ENCODE measurements around the gene FNDC3A. TPM values are rescaled to one million over a fixed set of nuclear protein-coding genes. Genes with fewer than 3 reads are reported as not detected.
A peak's percentile ranks its signal among the peaks of the same experiment; 100 is the strongest.

FNDC3A gene
- total RNA-seq, 1 donor from 2014 or later = 41.8 TPM

DNA sequence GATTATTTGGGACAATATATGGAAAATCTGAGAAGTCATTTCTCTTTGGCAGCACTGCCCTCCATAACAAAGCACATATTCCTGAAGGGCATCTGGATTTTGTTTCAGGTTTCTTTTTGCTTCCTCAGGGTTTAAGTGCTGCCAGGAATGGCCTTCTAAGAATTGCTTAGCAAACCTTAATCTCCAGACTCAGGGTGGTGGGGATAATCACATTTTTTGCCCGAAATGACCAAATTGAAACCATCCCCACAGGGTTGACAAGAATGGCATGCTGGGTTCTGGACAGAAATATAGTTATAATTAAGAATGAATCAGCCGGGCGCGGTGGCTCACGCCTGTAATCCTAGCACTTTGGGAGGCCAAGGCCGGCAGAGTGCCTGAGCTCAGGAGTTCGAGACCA is 265.6 kb downstream of the FNDC3A start:
- no peaks in the 10 kb centered on the region for H3K4me1 ChIP-seq (ENCODE audit: control insufficient read depth in 3 of 3, insufficient read depth in 3 of 3, low read length in 3 of 3)
- no peaks in the 10 kb centered on the region for H3K27me3 ChIP-seq (ENCODE audit: control insufficient read depth in 3 of 3, insufficient read depth in 3 of 3, low read length in 3 of 3)
- no peak overlapping the region for H3K4me3 ChIP-seq (ENCODE audit: low read length in 3 of 3)
- H3K9me3 ChIP-seq (ENCODE audit: control insufficient read depth in 3 of 3, low read length in 3 of 3) = no peaks in the 10 kb centered on the region
- H3K27ac ChIP-seq (ENCODE audit: low read depth, low read length) = no peak overlapping the region
- H3K36me3 ChIP-seq (ENCODE audit: control insufficient read depth in 3 of 3, insufficient read depth in 3 of 3, low read length in 3 of 3) = no peaks in the 10 kb centered on the region
- no peak overlapping the region for H3K9ac ChIP-seq (ENCODE audit: low read depth in 1 of 3, low read length in 3 of 3)

DNA sequence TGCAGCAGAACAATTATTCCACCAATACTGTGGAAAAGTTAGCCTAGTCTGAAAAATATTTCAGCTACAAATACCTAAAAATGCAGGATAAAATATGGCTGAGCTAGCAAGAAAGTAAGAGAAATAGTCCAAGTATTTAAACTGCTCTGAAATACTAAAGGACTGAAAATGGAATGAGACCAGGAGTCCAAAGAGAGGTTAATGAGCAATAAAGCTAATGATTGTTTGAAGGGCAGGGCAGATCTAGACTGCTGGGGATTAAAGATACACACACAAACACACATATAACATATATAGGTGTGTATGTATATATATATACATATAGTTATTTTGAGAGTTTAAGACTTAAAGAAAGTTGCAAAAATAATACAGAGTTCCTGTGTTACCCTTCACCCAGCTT is 269.4 kb downstream of the FNDC3A start:
- Histone ChIP-seq H3K27me3 (ENCODE audit: control insufficient read depth in 3 of 3, insufficient read depth in 3 of 3, low read length in 3 of 3) (no peaks in the 10 kb centered on the region), H3K9ac (ENCODE audit: low read depth in 1 of 3, low read length in 3 of 3) (no peak overlapping the region), H3K27ac (ENCODE audit: low read depth, low read length) (no peak overlapping the region), H3K36me3 (ENCODE audit: control insufficient read depth in 3 of 3, insufficient read depth in 3 of 3, low read length in 3 of 3) (no peaks in the 10 kb centered on the region), H3K4me3 (ENCODE audit: low read length in 3 of 3) (no peak overlapping the region), H3K9me3 (ENCODE audit: control insufficient read depth in 3 of 3, low read length in 3 of 3) (no peaks in the 10 kb centered on the region), H3K4me1 (ENCODE audit: control insufficient read depth in 3 of 3, insufficient read depth in 3 of 3, low read length in 3 of 3) (peaks cover 4 to 8% (median 5%) of the 10 kb centered on the region in 3 donors)

- Histone ChIP-seq H3K9ac (ENCODE audit: low read depth in 1 of 3, low read length in 3 of 3) (peak overlapping the region; percentile 94 to 98 (median 95)), H3K4me3 (ENCODE audit: low read length in 3 of 3) (peak overlapping the region; percentile 95 to 98 (median 98)), H3K4me1 (ENCODE audit: control insufficient read depth in 3 of 3, insufficient read depth in 3 of 3, low read length in 3 of 3) (peaks cover 4 to 8% (median 5%) of the 10 kb centered on the region in 3 donors), H3K27me3 (ENCODE audit: control insufficient read depth in 3 of 3, insufficient read depth in 3 of 3, low read length in 3 of 3) (no peaks in the 10 kb centered on the region), H3K27ac (ENCODE audit: low read depth, low read length) (peak overlapping the region; percentile 82), H3K9me3 (ENCODE audit: control insufficient read depth in 3 of 3, low read length in 3 of 3) (no peaks in the 10 kb centered on the region), H3K36me3 (ENCODE audit: control insufficient read depth in 3 of 3, insufficient read depth in 3 of 3, low read length in 3 of 3) (peaks cover 0 to 2% (median 2%) of the 10 kb centered on the region in 3 donors)
These were observed 271.3 kb downstream of the FNDC3A start for GRCh38 chr13:49246850-49247642.

GRCh38 chr13:49247643-49248621 is 272.2 kb downstream of the FNDC3A start, which contains the start of gene CDADC1:
Gene CDADC1, plus strand, starts transcription at chr13:49247925. Its CDS starts 113 bp downstream, at chr13:49248038.
- Histone ChIP-seq H3K36me3 (ENCODE audit: control insufficient read depth in 3 of 3, insufficient read depth in 3 of 3, low read length in 3 of 3) (peaks cover 0 to 5% (median 3%) of the 10 kb centered on the region in 3 donors), H3K9ac (ENCODE audit: low read depth in 1 of 3, low read length in 3 of 3) (peak within 1 kb of the TSS; percentile 94 to 98 (median 95)), H3K27ac (ENCODE audit: low read depth, low read length) (peak within 1 kb of the TSS; percentile 82), H3K4me1 (ENCODE audit: control insufficient read depth in 3 of 3, insufficient read depth in 3 of 3, low read length in 3 of 3) (peaks cover 4 to 8% (median 5%) of the 10 kb centered on the region in 3 donors), H3K27me3 (ENCODE audit: control insufficient read depth in 3 of 3, insufficient read depth in 3 of 3, low read length in 3 of 3) (no peaks in the 10 kb centered on the region), H3K4me3 (ENCODE audit: low read length in 3 of 3) (peak within 1 kb of the TSS; percentile 95 to 98 (median 98)), H3K9me3 (ENCODE audit: control insufficient read depth in 3 of 3, low read length in 3 of 3) (no peaks in the 10 kb centered on the region)

- peak overlapping the region; percentile 95 to 98 (median 98) for H3K4me3 ChIP-seq (ENCODE audit: low read length in 3 of 3)
- H3K36me3 ChIP-seq (ENCODE audit: control insufficient read depth in 3 of 3, insufficient read depth in 3 of 3, low read length in 3 of 3) = peaks cover 0 to 5% (median 4%) of the 10 kb centered on the region in 3 donors
- peak overlapping the region; percentile 94 to 98 (median 95) for H3K9ac ChIP-seq (ENCODE audit: low read depth in 1 of 3, low read length in 3 of 3)
- H3K9me3 ChIP-seq (ENCODE audit: control insufficient read depth in 3 of 3, low read length in 3 of 3) = no peaks in the 10 kb centered on the region
- peaks cover 4 to 8% (median 5%) of the 10 kb centered on the region in 3 donors for H3K4me1 ChIP-seq (ENCODE audit: control insufficient read depth in 3 of 3, insufficient read depth in 3 of 3, low read length in 3 of 3)
- no peaks in the 10 kb centered on the region for H3K27me3 ChIP-seq (ENCODE audit: control insufficient read depth in 3 of 3, insufficient read depth in 3 of 3, low read length in 3 of 3)
- peak overlapping the region; percentile 82 for H3K27ac ChIP-seq (ENCODE audit: low read depth, low read length)
These were observed 272.9 kb downstream of the FNDC3A start for GRCh38 chr13:49248622-49249002.

DNA sequence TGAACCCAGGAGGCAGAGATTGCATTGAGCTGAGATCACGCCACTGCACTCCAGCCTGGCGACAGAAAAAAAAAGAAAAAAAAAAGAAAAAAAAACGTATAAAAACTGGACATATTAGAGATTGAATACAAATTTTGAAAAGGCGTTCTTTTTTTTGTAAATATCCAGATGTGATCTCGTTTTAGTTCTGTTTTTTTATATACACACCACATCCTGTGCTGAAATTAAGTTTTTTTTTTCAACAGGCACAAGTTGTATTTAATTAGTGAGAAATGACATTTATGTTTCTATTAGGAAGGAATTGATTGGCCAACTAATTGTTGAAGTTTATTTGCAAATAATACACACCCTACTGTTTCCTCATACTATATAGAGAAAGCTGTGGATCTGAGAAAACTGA is 275.6 kb downstream of the FNDC3A start:
- no peaks in the 10 kb centered on the region for H3K9me3 ChIP-seq (ENCODE audit: control insufficient read depth in 3 of 3, low read length in 3 of 3)
- peaks cover 4 to 8% (median 5%) of the 10 kb centered on the region in 3 donors for H3K4me1 ChIP-seq (ENCODE audit: control insufficient read depth in 3 of 3, insufficient read depth in 3 of 3, low read length in 3 of 3)
- H3K27me3 ChIP-seq (ENCODE audit: control insufficient read depth in 3 of 3, insufficient read depth in 3 of 3, low read length in 3 of 3) = no peaks in the 10 kb centered on the region
- H3K4me3 ChIP-seq (ENCODE audit: low read length in 3 of 3) = no peak overlapping the region
- H3K36me3 ChIP-seq (ENCODE audit: control insufficient read depth in 3 of 3, insufficient read depth in 3 of 3, low read length in 3 of 3) = peaks cover 10 to 22% (median 18%) of the 10 kb centered on the region in 3 donors
- no peak overlapping the region for H3K27ac ChIP-seq (ENCODE audit: low read depth, low read length)
- no peak overlapping the region for H3K9ac ChIP-seq (ENCODE audit: low read depth in 1 of 3, low read length in 3 of 3)

- Histone ChIP-seq H3K27ac (ENCODE audit: low read depth, low read length) (no peak overlapping the region), H3K27me3 (ENCODE audit: control insufficient read depth in 3 of 3, insufficient read depth in 3 of 3, low read length in 3 of 3) (no peaks in the 10 kb centered on the region), H3K4me1 (ENCODE audit: control insufficient read depth in 3 of 3, insufficient read depth in 3 of 3, low read length in 3 of 3) (peaks cover 4 to 5% (median 5%) of the 10 kb centered on the region in 3 donors), H3K4me3 (ENCODE audit: low read length in 3 of 3) (no peak overlapping the region), H3K36me3 (ENCODE audit: control insufficient read depth in 3 of 3, insufficient read depth in 3 of 3, low read length in 3 of 3) (peaks cover 11 to 25% (median 25%) of the 10 kb centered on the region in 3 donors), H3K9ac (ENCODE audit: low read depth in 1 of 3, low read length in 3 of 3) (no peak overlapping the region), H3K9me3 (ENCODE audit: control insufficient read depth in 3 of 3, low read length in 3 of 3) (no peaks in the 10 kb centered on the region)
These were observed 277.6 kb downstream of the FNDC3A start for GRCh38 chr13:49253310-49253709.

DNA sequence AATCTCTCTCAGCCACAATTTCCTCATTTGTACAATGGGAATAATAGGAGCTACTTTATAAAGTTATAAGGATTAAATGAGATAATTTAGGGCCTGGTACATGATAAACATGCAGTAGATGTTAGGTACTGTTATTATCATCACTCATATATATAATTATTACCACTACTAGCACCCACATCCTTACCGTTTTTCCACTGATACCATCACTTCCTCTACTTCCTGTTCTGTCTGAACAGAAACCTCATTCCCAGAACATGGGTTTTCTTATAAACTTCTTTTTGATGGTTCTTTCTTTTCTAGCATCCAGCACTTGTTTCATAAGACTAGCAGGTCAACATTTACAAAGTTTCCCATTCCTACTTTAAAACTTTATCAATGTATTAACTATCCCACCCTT is 278.3 kb downstream of the FNDC3A start:
- no peak overlapping the region for H3K27ac ChIP-seq (ENCODE audit: low read depth, low read length)
- no peaks in the 10 kb centered on the region for H3K9me3 ChIP-seq (ENCODE audit: control insufficient read depth in 3 of 3, low read length in 3 of 3)
- H3K4me1 ChIP-seq (ENCODE audit: control insufficient read depth in 3 of 3, insufficient read depth in 3 of 3, low read length in 3 of 3) = no peaks in the 10 kb centered on the region
- H3K9ac ChIP-seq (ENCODE audit: low read depth in 1 of 3, low read length in 3 of 3) = no peak overlapping the region
- H3K4me3 ChIP-seq (ENCODE audit: low read length in 3 of 3) = no peak overlapping the region
- H3K27me3 ChIP-seq (ENCODE audit: control insufficient read depth in 3 of 3, insufficient read depth in 3 of 3, low read length in 3 of 3) = no peaks in the 10 kb centered on the region
- peaks cover 11 to 29% (median 28%) of the 10 kb centered on the region in 3 donors for H3K36me3 ChIP-seq (ENCODE audit: control insufficient read depth in 3 of 3, insufficient read depth in 3 of 3, low read length in 3 of 3)

GRCh38 chr13:49256841-49257240 is 281.1 kb downstream of the FNDC3A start:
- Histone ChIP-seq H3K4me3 (ENCODE audit: low read length in 3 of 3) (no peak overlapping the region), H3K27ac (ENCODE audit: low read depth, low read length) (no peak overlapping the region), H3K36me3 (ENCODE audit: control insufficient read depth in 3 of 3, insufficient read depth in 3 of 3, low read length in 3 of 3) (peaks cover 23 to 51% (median 50%) of the 10 kb centered on the region in 3 donors), H3K9me3 (ENCODE audit: control insufficient read depth in 3 of 3, low read length in 3 of 3) (no peaks in the 10 kb centered on the region), H3K27me3 (ENCODE audit: control insufficient read depth in 3 of 3, insufficient read depth in 3 of 3, low read length in 3 of 3) (no peaks in the 10 kb centered on the region), H3K9ac (ENCODE audit: low read depth in 1 of 3, low read length in 3 of 3) (no peak overlapping the region), H3K4me1 (ENCODE audit: control insufficient read depth in 3 of 3, insufficient read depth in 3 of 3, low read length in 3 of 3) (no peaks in the 10 kb centered on the region)

Data from skeletal muscle tissue (tissue), 4 donors.